ENCODE measurements around the gene FGF1. TPM values are rescaled to one million over a fixed set of nuclear protein-coding genes. Genes with fewer than 3 reads are reported as not detected.
A peak's percentile ranks its signal among the peaks of the same experiment; 100 is the strongest.

FGF1 gene
- total RNA-seq, 3 donors from 2014 or later (not counting 1 experiment from before 2014, with no cell fraction given), result not detected

DNA sequence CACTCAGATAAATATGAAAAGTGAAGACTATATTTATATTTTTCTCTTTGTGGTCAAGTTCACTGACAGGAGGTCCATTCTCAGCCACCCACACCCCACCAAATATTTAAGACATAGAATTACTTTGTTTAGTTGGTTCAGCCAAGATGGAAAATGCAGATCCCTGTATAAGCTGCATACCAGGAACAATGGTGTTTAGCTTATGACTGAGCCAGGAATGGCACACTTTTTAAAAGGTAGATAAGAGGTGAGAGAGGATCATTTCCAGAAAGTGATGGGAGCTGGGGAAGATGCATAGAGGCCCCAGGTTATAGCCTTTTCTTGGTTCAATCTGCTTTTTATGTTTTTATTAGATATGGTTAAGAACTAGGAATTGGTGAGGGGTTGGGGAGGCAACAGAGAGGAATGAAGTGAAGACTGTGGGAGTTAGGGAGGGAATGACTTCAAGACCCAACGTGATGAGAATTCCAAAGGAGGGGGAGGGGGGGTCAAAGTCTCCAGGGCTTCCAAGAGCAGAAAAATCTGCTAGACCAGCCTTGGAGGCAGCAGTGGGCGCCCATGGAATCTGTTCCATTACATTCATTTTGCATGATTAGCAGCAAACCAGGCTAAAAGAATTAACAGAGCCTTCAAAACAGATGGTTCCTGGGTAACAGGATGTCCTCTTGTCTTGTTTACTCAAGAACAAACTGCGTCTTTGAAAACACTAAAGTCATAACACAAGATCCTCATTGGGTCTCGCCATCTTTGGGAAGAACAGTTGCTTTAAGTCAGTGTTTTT, 95.2 kb downstream of the FGF1 start:
- Mint-ChIP-seq H3K4me3 (no peak overlapping the region), H3K27ac (no peak overlapping the region), H3K27me3 (ENCODE audit: low read depth in 2 of 2) (peaks cover 30 to 69% of the 10 kb centered on the region in 2 donors), H3K36me3 (no peaks in the 10 kb centered on the region), H3K9me3 (no peaks in the 10 kb centered on the region), H3K4me1 (no peaks in the 10 kb centered on the region)
- no peaks in the 10 kb centered on the region for H3K36me3 ChIP-seq (ENCODE audit: control insufficient read depth, insufficient read depth, low read length)
- H3K4me1 ChIP-seq (ENCODE audit: control insufficient read depth, insufficient read depth, low read length), result no peaks in the 10 kb centered on the region
- no peak overlapping the region for H3K4me3 ChIP-seq (ENCODE audit: low read length)
- intact Hi-C loops (cut with micrococcal nuclease), result no loop called here
- ATAC-seq (no peak), DNase-seq (no peak)
- TF ChIP-seq, protein P1, sequence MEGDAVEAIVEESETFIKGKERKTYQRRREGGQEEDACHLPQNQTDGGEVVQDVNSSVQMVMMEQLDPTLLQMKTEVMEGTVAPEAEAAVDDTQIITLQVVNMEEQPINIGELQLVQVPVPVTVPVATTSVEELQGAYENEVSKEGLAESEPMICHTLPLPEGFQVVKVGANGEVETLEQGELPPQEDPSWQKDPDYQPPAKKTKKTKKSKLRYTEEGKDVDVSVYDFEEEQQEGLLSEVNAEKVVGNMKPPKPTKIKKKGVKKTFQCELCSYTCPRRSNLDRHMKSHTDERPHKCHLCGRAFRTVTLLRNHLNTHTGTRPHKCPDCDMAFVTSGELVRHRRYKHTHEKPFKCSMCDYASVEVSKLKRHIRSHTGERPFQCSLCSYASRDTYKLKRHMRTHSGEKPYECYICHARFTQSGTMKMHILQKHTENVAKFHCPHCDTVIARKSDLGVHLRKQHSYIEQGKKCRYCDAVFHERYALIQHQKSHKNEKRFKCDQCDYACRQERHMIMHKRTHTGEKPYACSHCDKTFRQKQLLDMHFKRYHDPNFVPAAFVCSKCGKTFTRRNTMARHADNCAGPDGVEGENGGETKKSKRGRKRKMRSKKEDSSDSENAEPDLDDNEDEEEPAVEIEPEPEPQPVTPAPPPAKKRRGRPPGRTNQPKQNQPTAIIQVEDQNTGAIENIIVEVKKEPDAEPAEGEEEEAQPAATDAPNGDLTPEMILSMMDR (IDR thresholded peaks at IDR 0.05), result no peak
- 72% methylated on average over 4 of the region's 4 CpGs for WGBS (ENCODE audit: insufficient coverage)
- H3K9me3 ChIP-seq (ENCODE audit: control insufficient read depth, insufficient read depth, low read length), result no peaks in the 10 kb centered on the region
- H3K27me3 ChIP-seq (ENCODE audit: control insufficient read depth, insufficient read depth, low read length), result peaks cover 4% of the 10 kb centered on the region
- no peak overlapping the region for H3K27ac ChIP-seq (ENCODE audit: low read length)

DNA sequence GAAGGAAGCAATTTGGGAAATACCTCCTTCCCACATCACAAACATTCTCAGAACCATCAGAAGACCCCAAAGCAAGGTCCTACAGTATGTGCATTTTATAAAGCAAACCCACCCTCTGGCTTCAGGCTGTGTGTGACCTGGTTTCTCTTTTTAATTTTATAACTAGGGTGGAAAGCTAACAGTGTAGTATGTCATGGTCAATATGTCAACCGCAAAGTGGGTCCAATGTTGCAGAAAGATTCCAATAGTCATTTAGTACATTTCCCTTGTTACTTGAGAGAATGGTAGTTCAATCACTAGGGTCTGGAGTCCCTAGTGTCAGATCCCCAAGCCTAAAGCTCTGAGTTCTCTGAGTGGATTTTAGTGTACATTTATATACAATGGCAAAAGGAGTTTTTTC, 96.2 kb downstream of the FGF1 start:
- Histone ChIP-seq H3K27me3 (ENCODE audit: control insufficient read depth, insufficient read depth, low read length) (peaks cover 4% of the 10 kb centered on the region), H3K36me3 (ENCODE audit: control insufficient read depth, insufficient read depth, low read length) (no peaks in the 10 kb centered on the region), H3K4me1 (ENCODE audit: control insufficient read depth, insufficient read depth, low read length) (no peaks in the 10 kb centered on the region), H3K4me3 (ENCODE audit: low read length) (no peak overlapping the region), H3K9me3 (ENCODE audit: control insufficient read depth, insufficient read depth, low read length) (no peaks in the 10 kb centered on the region), H3K27ac (ENCODE audit: low read length) (no peak overlapping the region)
- H3K27ac Mint-ChIP-seq, result no peak overlapping the region
- ATAC-seq (no peak), DNase-seq (no peak)
- H3K4me3 Mint-ChIP-seq, result no peak overlapping the region
- no peaks in the 10 kb centered on the region for H3K9me3 Mint-ChIP-seq
- H3K4me1 Mint-ChIP-seq, result no peaks in the 10 kb centered on the region
- no peaks in the 10 kb centered on the region for H3K36me3 Mint-ChIP-seq
- intact Hi-C loops (cut with micrococcal nuclease), result no loop called here
- H3K27me3 Mint-ChIP-seq (ENCODE audit: low read depth in 2 of 2), result peaks cover 30 to 69% of the 10 kb centered on the region in 2 donors
- 100% methylated on average over 1 of the region's 1 CpG for WGBS (ENCODE audit: insufficient coverage)
- TF ChIP-seq, protein P1 (IDR thresholded peaks at IDR 0.05), result no peak

GRCh38 chr5:142587354-142587965, 98.4 kb downstream of the FGF1 start:
- WGBS (ENCODE audit: insufficient coverage), result 66% methylated on average over 6 of the region's 6 CpGs
- H3K27me3 ChIP-seq (ENCODE audit: control insufficient read depth, insufficient read depth, low read length), result peaks cover 4% of the 10 kb centered on the region
- no peak overlapping the region for H3K4me3 ChIP-seq (ENCODE audit: low read length)
- Mint-ChIP-seq H3K36me3 (no peaks in the 10 kb centered on the region), H3K27ac (no peak overlapping the region), H3K4me1 (no peaks in the 10 kb centered on the region), H3K9me3 (no peaks in the 10 kb centered on the region), H3K27me3 (ENCODE audit: low read depth in 2 of 2) (peaks cover 26 to 63% of the 10 kb centered on the region in 2 donors), H3K4me3 (no peak overlapping the region)
- H3K36me3 ChIP-seq (ENCODE audit: control insufficient read depth, insufficient read depth, low read length), result no peaks in the 10 kb centered on the region
- H3K9me3 ChIP-seq (ENCODE audit: control insufficient read depth, insufficient read depth, low read length), result no peaks in the 10 kb centered on the region
- DNase-seq (peak in 1 of 2 donors; percentile 54), ATAC-seq (no peak)
- H3K27ac ChIP-seq (ENCODE audit: low read length), result no peak overlapping the region
- no peaks in the 10 kb centered on the region for H3K4me1 ChIP-seq (ENCODE audit: control insufficient read depth, insufficient read depth, low read length)
- TF ChIP-seq, protein P1 (IDR thresholded peaks at IDR 0.05), result peak; percentile 60
- intact Hi-C loops (cut with micrococcal nuclease), result no loop called here
